H9 (cell line): ENCODE results near the gene SNX25. TPM values are rescaled to one million over a fixed set of nuclear protein-coding genes. Genes with fewer than 3 reads are reported as not detected.

Experiments used
- DNase-seq: peaks from one replicate; pipeline ENCODE4 v3.0.0-alpha.2; 2017
- H2AFZ ChIP-seq: one replicate; pipeline ENCODE4 v1.6.1; 2013; ENCODE audit warnings: mild to moderate bottlenecking, low read length, control low read depth, moderate library complexity
- H2AK5ac ChIP-seq: 2 replicates; pipeline ENCODE4 v1.6.1; 2013; ENCODE audit warnings: low read length, control low read depth, mixed read lengths; ENCODE audit not compliant: insufficient read length
- H2BK120ac ChIP-seq: one replicate; pipeline ENCODE4 v1.6.1; 2013; ENCODE audit warnings: low read depth, mild to moderate bottlenecking, low read length, control low read depth, inconsistent platforms; ENCODE audit not compliant: poor library complexity, severe bottlenecking
- H2BK12ac ChIP-seq: 2 replicates; pipeline ENCODE4 v1.6.1; 2013; ENCODE audit warnings: low read length, control low read depth, mixed read lengths, low read depth; ENCODE audit not compliant: insufficient read length
- H2BK15ac ChIP-seq: 2 replicates; pipeline ENCODE4 v1.6.1; 2013; ENCODE audit warnings: low read depth, low read length, control low read depth
- H2BK20ac ChIP-seq: one replicate; pipeline ENCODE4 v1.6.1; 2013; ENCODE audit warnings: low read depth, mild to moderate bottlenecking, low read length, control low read depth, inconsistent platforms; ENCODE audit not compliant: poor library complexity, severe bottlenecking
- H2BK5ac ChIP-seq: 2 replicates; pipeline ENCODE4 v1.6.1; 2013; ENCODE audit warnings: low read length, control low read depth, mixed read lengths; ENCODE audit not compliant: insufficient read length
- H3K14ac ChIP-seq: 2 replicates; pipeline ENCODE4 v1.6.1; 2013; ENCODE audit warnings: low read length, control low read depth; ENCODE audit not compliant: insufficient read depth
- H3K18ac ChIP-seq: 2 replicates; pipeline ENCODE4 v1.6.1; 2013; ENCODE audit warnings: low read depth, mild to moderate bottlenecking, mixed read lengths, low read length, control low read depth; ENCODE audit not compliant: insufficient read length
- H3K23ac ChIP-seq: 2 replicates; pipeline ENCODE4 v1.6.1; 2013; ENCODE audit warnings: low read length, control low read depth, mixed read lengths, low read depth; ENCODE audit not compliant: insufficient read length
- H3K23me2 ChIP-seq: 2 replicates; pipeline ENCODE4 v1.6.1; 2013; ENCODE audit warnings: low read depth, mild to moderate bottlenecking, mixed read lengths, low read length, control low read depth; ENCODE audit not compliant: insufficient read length, poor library complexity, severe bottlenecking
- H3K27ac ChIP-seq: 2 replicates; pipeline ENCODE4 v1.5.1; 2013; ENCODE audit warnings: low read length, control low read depth, mixed read lengths, low read depth; ENCODE audit not compliant: insufficient read length
- H3K27me3 ChIP-seq: 2 replicates; pipeline ENCODE4 v1.6.1; 2013; ENCODE audit warnings: low read length, control low read depth, inconsistent platforms; ENCODE audit not compliant: insufficient read depth
- H3K4ac ChIP-seq: 2 replicates; pipeline ENCODE4 v1.6.1; 2013; ENCODE audit warnings: low read depth, mild to moderate bottlenecking, control low read depth, inconsistent platforms, low read length, moderate library complexity
- H3K4me1 ChIP-seq: 2 replicates; pipeline ENCODE4 v1.6.1; 2013; ENCODE audit warnings: low read length, control low read depth, inconsistent platforms; ENCODE audit not compliant: insufficient read depth
- H3K4me2 ChIP-seq: 2 replicates; pipeline ENCODE4 v1.6.1; 2013; ENCODE audit warnings: low read length, control low read depth, mixed read lengths; ENCODE audit not compliant: insufficient read length, insufficient read depth
- H3K56ac ChIP-seq: 2 replicates; pipeline ENCODE4 v1.6.1; 2013; ENCODE audit warnings: low read depth, mild to moderate bottlenecking, mixed read lengths, low read length, control low read depth; ENCODE audit not compliant: insufficient read length
- H3K79me1 ChIP-seq: 2 replicates; pipeline ENCODE4 v1.6.1; 2013; ENCODE audit warnings: low read depth, mild to moderate bottlenecking, moderate library complexity, low read length, control low read depth, inconsistent platforms; ENCODE audit not compliant: insufficient read depth, poor library complexity, severe bottlenecking
- H3K79me2 ChIP-seq: 2 replicates; pipeline ENCODE4 v1.6.1; 2013; ENCODE audit warnings: low read length, control low read depth, inconsistent platforms; ENCODE audit not compliant: insufficient read depth
- H3K9ac ChIP-seq: 2 replicates; pipeline ENCODE4 v1.6.1; 2013; ENCODE audit warnings: low read length, control low read depth, mixed read lengths; ENCODE audit not compliant: insufficient read length; ENCODE audit errors: extremely low read depth
- H3K9me3 ChIP-seq: one replicate; pipeline ENCODE4 v1.6.1; 2013; ENCODE audit warnings: low read depth, low read length, inconsistent platforms; ENCODE audit not compliant: control insufficient read depth
- H3T11ph ChIP-seq: one replicate; pipeline ENCODE4 v1.6.1; 2013; ENCODE audit warnings: mild to moderate bottlenecking, low read length, control low read depth, inconsistent platforms
- H4K20me1 ChIP-seq: one replicate; pipeline ENCODE4 v1.6.1; 2013; ENCODE audit not compliant: control insufficient read depth, insufficient read length, insufficient read depth
- H4K5ac ChIP-seq: 2 replicates; pipeline ENCODE4 v1.6.1; 2013; ENCODE audit warnings: low read depth, mild to moderate bottlenecking, mixed read lengths, low read length, control low read depth; ENCODE audit not compliant: insufficient read length
- H4K8ac ChIP-seq: replicated peaks from 2 replicates; pipeline ENCODE4 v1.6.1; 2013; ENCODE audit warnings: low read length, control low read depth, mixed read lengths, low read depth; ENCODE audit not compliant: insufficient read length
- H4K91ac ChIP-seq: 2 replicates; pipeline ENCODE4 v1.6.1; 2013; ENCODE audit warnings: low read depth, mild to moderate bottlenecking, moderate library complexity, mixed read lengths, low read length, control low read depth; ENCODE audit not compliant: insufficient read length
- H3K27ac Mint-ChIP-seq, 3 experiments: 2 replicates in 2 of 3; 3 replicates in 1 of 3; pipeline ENCODE4 v1.8.0; 2020 to 2021; ENCODE audit warnings: mixed read lengths in 3 of 3, mild to moderate bottlenecking in 1 of 3, moderate library complexity in 1 of 3
- H3K27me3 Mint-ChIP-seq: 2 replicates; pipeline ENCODE4 v1.8.0; 2021; ENCODE audit warnings: low read depth, mild to moderate bottlenecking, moderate library complexity, mixed read lengths
- H3K36me3 Mint-ChIP-seq, 3 experiments: 2 replicates in 2 of 3; 3 replicates in 1 of 3; pipeline ENCODE4 v1.8.0; 2020 to 2021; ENCODE audit warnings: low read depth in 3 of 3, mixed read lengths in 3 of 3; ENCODE audit not compliant: insufficient read depth in 1 of 3
- H3K4me1 Mint-ChIP-seq, 2 experiments: 2 replicates each; pipeline ENCODE4 v1.8.0; 2020; ENCODE audit warnings: mixed read lengths in 2 of 2
- H3K4me3 Mint-ChIP-seq, 2 experiments: 2 replicates in 1 of 2; 3 replicates in 1 of 2; pipeline ENCODE4 v1.8.0; 2020 to 2021; ENCODE audit warnings: mild to moderate bottlenecking in 2 of 2, mixed read lengths in 2 of 2, moderate library complexity in 1 of 2
- H3K9me3 Mint-ChIP-seq, 2 experiments: 2 replicates in 1 of 2; 3 replicates in 1 of 2; pipeline ENCODE4 v1.8.0; 2020; ENCODE audit warnings: mild to moderate bottlenecking in 2 of 2, mixed read lengths in 2 of 2, moderate library complexity in 1 of 2
- CTCF ChIP-seq: fragments of 200-600 bp; sonication (generic); conservative IDR thresholded peaks from 3 replicates; pipeline ENCODE4 v1.8.0; 2021; ENCODE audit warnings: antibody characterized with exemption, mild to moderate bottlenecking
- WGBS: extraction: QIAGEN DNeasy Blood & Tissue Kit; methylation state at CpG from one replicate; pipeline ENCODE4 v1.1.7; 2013; ENCODE audit warnings: missing lambda C conversion rate, low lambda C conversion rate, mixed read lengths; ENCODE audit not compliant: insufficient read length; ENCODE audit errors: extremely low coverage; 5-methylcytosine and 5-hydroxymethylcytosine counted together
- total RNA-seq: library from RNA; stranded (reverse); gene quantifications from 2 replicates; pipeline ENCODE4 v1.2.1, GENCODE V29; 2021

The SNX25 gene
- total RNA-seq, 1 experiment from 2014 or later, result 28.2 TPM

GRCh38 chr4:185194924-185195888 is 14.2 kb upstream of the SNX25 start:
- Histone ChIP-seq H2BK15ac (no peak overlapping the region), H4K5ac (no peak overlapping the region), H3K9me3 (no peaks in the 10 kb centered on the region), H2AFZ (no peak overlapping the region), H3K79me2 (peaks cover 2% of the 10 kb centered on the region; the same call in 1 of the 2 replicates), H4K20me1 (no peaks in the 10 kb centered on the region), H2BK20ac (no peak overlapping the region), H3K27ac (no peak overlapping the region), H3K14ac (no peak overlapping the region), H3K56ac (no peak overlapping the region), H3K4ac (no peak overlapping the region), H2AK5ac (no peak overlapping the region), H2BK12ac (no peak overlapping the region), H2BK120ac (no peak overlapping the region), H3K23me2 (no peaks in the 10 kb centered on the region), H3K18ac (no peak overlapping the region), H4K8ac (no peak overlapping the region), H3T11ph (no peak overlapping the region), H3K4me1 (peaks cover 4% of the 10 kb centered on the region; the same call in 1 of the 2 replicates), H3K4me2 (no peak overlapping the region), H3K9ac (no peak overlapping the region), H3K27me3 (no peaks in the 10 kb centered on the region), H2BK5ac (no peak overlapping the region), H4K91ac (no peak overlapping the region), H3K23ac (no peak overlapping the region), H3K79me1 (no peaks in the 10 kb centered on the region)
- peaks cover 3 to 23% (median 15%) of the 10 kb centered on the region in 3 experiments; a peak in 5 of 7 replicates for H3K36me3 Mint-ChIP-seq
- no peaks in the 10 kb centered on the region for H3K27me3 Mint-ChIP-seq
- H3K9me3 Mint-ChIP-seq, result no peaks in the 10 kb centered on the region
- peaks cover 9 to 10% of the 10 kb centered on the region in 2 experiments for H3K4me1 Mint-ChIP-seq
- no CpG with 5 or more reads among the region's 9 CpGs for WGBS
- DNase-seq, result no peak
- no peak overlapping the region for H3K4me3 Mint-ChIP-seq
- 0 out of 7 replicates have a peak overlapping the region, but pooled peaks of 1 of the 3 experiments have one; percentile 16 for H3K27ac Mint-ChIP-seq
- no peak for TF ChIP-seq CTCF
